Measurements from ENCODE around the gene NAP1L5. TPM values are rescaled to one million over a fixed set of nuclear protein-coding genes. Genes with fewer than 3 reads are reported as not detected.

The NAP1L5 gene
- total and polyA plus RNA-seq, 2 donors = 3.8 to 9.4 TPM

Other genes starting within 250 kb of the NAP1L5 start
- gene HERC5, start 240.7 kb downstream of the NAP1L5 start, total RNA-seq = 19.3 TPM
- 19.1 TPM for gene HERC5, start 240.7 kb downstream of the NAP1L5 start, polyA plus RNA-seq
- gene PYURF, start 174.1 kb downstream of the NAP1L5 start, total RNA-seq = 86.5 TPM
- 122 TPM for gene PYURF, start 174.1 kb downstream of the NAP1L5 start, polyA plus RNA-seq
- gene HERC3, start 105.3 kb downstream of the NAP1L5 start, total RNA-seq = 10.8 TPM
- 9.1 TPM for gene HERC3, start 105.3 kb downstream of the NAP1L5 start, polyA plus RNA-seq

Data from thymus (tissue), 2 donors.